Measurements from ENCODE around the gene AIG1. TPM values are rescaled to one million over a fixed set of nuclear protein-coding genes. Genes with fewer than 3 reads are reported as not detected.
"Not testable (repeated sequence)": the region's sequence is repeated elsewhere in the genome, so short reads cannot be mapped to it uniquely, and the experiment has no call there.

The AIG1 gene
- total RNA-seq, 2 experiments from 2014 or later = 26.1 to 28.0 TPM

- Mint-ChIP-seq H3K4me1 (ENCODE audit: low read depth) (peaks cover 4% of the 10 kb centered on the region), H3K9me3 (no peaks in the 10 kb centered on the region), H3K27me3 (ENCODE audit: low read depth) (no peaks in the 10 kb centered on the region), H3K36me3 (ENCODE audit: low read depth) (no peaks in the 10 kb centered on the region), H3K27ac (no peak overlapping the region), H3K4me3 (no peak overlapping the region)
- CTCF ChIA-PET = interaction anchor here (0.6 kb wide), 2 partner anchors 350 to 995 kb away, joined by 3 to 4 read pairs; no protein-coding TSS in a partner anchor
- intact Hi-C loops (cut with micrococcal nuclease) = no loop called here
- no peak for DNase-seq
Observed at GRCh38 chr6:143160015-143160414, 99.3 kb downstream of the AIG1 start.

GRCh38 chr6:143160439-143161220 is 99.9 kb downstream of the AIG1 start:
- intact Hi-C loops (cut with micrococcal nuclease) = no loop called here
- Mint-ChIP-seq H3K9me3 (no peaks in the 10 kb centered on the region), H3K4me3 (no peak overlapping the region), H3K4me1 (ENCODE audit: low read depth) (peaks cover 4% of the 10 kb centered on the region), H3K27me3 (ENCODE audit: low read depth) (no peaks in the 10 kb centered on the region), H3K27ac (no peak overlapping the region), H3K36me3 (ENCODE audit: low read depth) (peaks cover 3% of the 10 kb centered on the region)
- DNase-seq = no peak
- CTCF ChIA-PET = interaction anchor here (0.6 kb wide), 1 partner anchor 349 kb away, joined by 3 read pairs; no protein-coding TSS in a partner anchor

GRCh38 chr6:143163621-143164020 is 102.9 kb downstream of the AIG1 start:
- DNase-seq = no peak
- H3K27ac Mint-ChIP-seq = no peak overlapping the region
- peaks cover 7% of the 10 kb centered on the region for H3K36me3 Mint-ChIP-seq (ENCODE audit: low read depth)
- intact Hi-C loops (cut with micrococcal nuclease) = no loop called here
- no peaks in the 10 kb centered on the region for H3K27me3 Mint-ChIP-seq (ENCODE audit: low read depth)
- H3K9me3 Mint-ChIP-seq = no peaks in the 10 kb centered on the region
- H3K4me1 Mint-ChIP-seq (ENCODE audit: low read depth) = no peaks in the 10 kb centered on the region
- no peak overlapping the region for H3K4me3 Mint-ChIP-seq
- CTCF ChIA-PET = no interaction called here

GRCh38 chr6:143164565-143165105 is 103.9 kb downstream of the AIG1 start:
- Mint-ChIP-seq H3K27ac (no peak overlapping the region), H3K36me3 (ENCODE audit: low read depth) (peaks cover 7% of the 10 kb centered on the region), H3K27me3 (ENCODE audit: low read depth) (no peaks in the 10 kb centered on the region), H3K9me3 (no peaks in the 10 kb centered on the region), H3K4me1 (ENCODE audit: low read depth) (no peaks in the 10 kb centered on the region), H3K4me3 (no peak overlapping the region)
- CTCF ChIA-PET = no interaction called here
- DNase-seq = no peak
- intact Hi-C loops (cut with micrococcal nuclease) = no loop called here

- H3K4me3 Mint-ChIP-seq = no peak overlapping the region
- H3K27ac Mint-ChIP-seq = no peak overlapping the region
- intact Hi-C loops (cut with micrococcal nuclease) = no loop called here
- CTCF ChIA-PET = no interaction called here
- no peak for DNase-seq
- H3K36me3 Mint-ChIP-seq (ENCODE audit: low read depth) = peaks cover 7% of the 10 kb centered on the region
- no peaks in the 10 kb centered on the region for H3K9me3 Mint-ChIP-seq
- no peaks in the 10 kb centered on the region for H3K27me3 Mint-ChIP-seq (ENCODE audit: low read depth)
- no peaks in the 10 kb centered on the region for H3K4me1 Mint-ChIP-seq (ENCODE audit: low read depth)
Observed at GRCh38 chr6:143165315-143165855, 104.7 kb downstream of the AIG1 start.

- intact Hi-C loops (cut with micrococcal nuclease) = no loop called here
- CTCF ChIA-PET = interaction anchor here (0.6 kb wide), 1 partner anchor 16 kb away, joined by 5 read pairs; no protein-coding TSS in a partner anchor
- Mint-ChIP-seq H3K4me3 (no peak overlapping the region), H3K27me3 (ENCODE audit: low read depth) (no peaks in the 10 kb centered on the region), H3K36me3 (ENCODE audit: low read depth) (peaks cover 7% of the 10 kb centered on the region), H3K27ac (no peak overlapping the region), H3K9me3 (no peaks in the 10 kb centered on the region), H3K4me1 (ENCODE audit: low read depth) (no peaks in the 10 kb centered on the region)
- DNase-seq = no peak
Observed at GRCh38 chr6:143166247-143166695, 105.6 kb downstream of the AIG1 start.

- no peak overlapping the region for H3K4me3 Mint-ChIP-seq
- peaks cover 13% of the 10 kb centered on the region for H3K36me3 Mint-ChIP-seq (ENCODE audit: low read depth)
- DNase-seq = no peak
- peaks cover 4% of the 10 kb centered on the region for H3K9me3 Mint-ChIP-seq
- intact Hi-C loops (cut with micrococcal nuclease) = no loop called here
- H3K27ac Mint-ChIP-seq = no peak overlapping the region
- H3K27me3 Mint-ChIP-seq (ENCODE audit: low read depth) = no peaks in the 10 kb centered on the region
- no peaks in the 10 kb centered on the region for H3K4me1 Mint-ChIP-seq (ENCODE audit: low read depth)
- CTCF ChIA-PET = no interaction called here
Observed at GRCh38 chr6:143167224-143167623, 106.5 kb downstream of the AIG1 start.

GRCh38 chr6:143168396-143168816 is 107.7 kb downstream of the AIG1 start:
- intact Hi-C loops (cut with micrococcal nuclease); H3K4me3 Mint-ChIP-seq; H3K27me3 Mint-ChIP-seq (ENCODE audit: low read depth); H3K9me3 Mint-ChIP-seq; H3K27ac Mint-ChIP-seq; CTCF ChIA-PET; DNase-seq; H3K4me1 Mint-ChIP-seq (ENCODE audit: low read depth): not testable (repeated sequence)
- peaks cover 23% of the 10 kb centered on the region for H3K36me3 Mint-ChIP-seq (ENCODE audit: low read depth)

GRCh38 chr6:143169440-143169839 is 108.8 kb downstream of the AIG1 start:
- no peak for DNase-seq
- H3K36me3 Mint-ChIP-seq (ENCODE audit: low read depth) = peaks cover 30% of the 10 kb centered on the region
- intact Hi-C loops (cut with micrococcal nuclease) = no loop called here
- no peaks in the 10 kb centered on the region for H3K27me3 Mint-ChIP-seq (ENCODE audit: low read depth)
- H3K4me3 Mint-ChIP-seq = no peak overlapping the region
- CTCF ChIA-PET = no interaction called here
- peaks cover 11% of the 10 kb centered on the region for H3K9me3 Mint-ChIP-seq
- H3K4me1 Mint-ChIP-seq (ENCODE audit: low read depth) = no peaks in the 10 kb centered on the region
- no peak overlapping the region for H3K27ac Mint-ChIP-seq

- CTCF ChIA-PET = interaction anchor here (0.6 to 1.2 kb wide), 2 partner anchors 16 to 18 kb away, joined by 3 to 4 read pairs; no protein-coding TSS in a partner anchor
- no peak overlapping the region for H3K4me3 Mint-ChIP-seq
- no peak for DNase-seq
- no peaks in the 10 kb centered on the region for H3K27me3 Mint-ChIP-seq (ENCODE audit: low read depth)
- no peaks in the 10 kb centered on the region for H3K4me1 Mint-ChIP-seq (ENCODE audit: low read depth)
- H3K36me3 Mint-ChIP-seq (ENCODE audit: low read depth) = peaks cover 48% of the 10 kb centered on the region
- H3K27ac Mint-ChIP-seq = no peak overlapping the region
- peaks cover 20% of the 10 kb centered on the region for H3K9me3 Mint-ChIP-seq
- intact Hi-C loops (cut with micrococcal nuclease) = no loop called here
Observed at GRCh38 chr6:143174516-143174915, 113.8 kb downstream of the AIG1 start.

GRCh38 chr6:143174951-143175350 is 114.3 kb downstream of the AIG1 start:
- H3K9me3 Mint-ChIP-seq = peaks cover 20% of the 10 kb centered on the region
- intact Hi-C loops (cut with micrococcal nuclease) = no loop called here
- H3K4me3 Mint-ChIP-seq = no peak overlapping the region
- H3K27me3 Mint-ChIP-seq (ENCODE audit: low read depth) = no peaks in the 10 kb centered on the region
- H3K27ac Mint-ChIP-seq = no peak overlapping the region
- H3K4me1 Mint-ChIP-seq (ENCODE audit: low read depth) = no peaks in the 10 kb centered on the region
- peaks cover 48% of the 10 kb centered on the region for H3K36me3 Mint-ChIP-seq (ENCODE audit: low read depth)
- DNase-seq = no peak
- CTCF ChIA-PET = interaction anchor here (1.2 kb wide), 1 partner anchor 18 kb away, joined by 3 read pairs; no protein-coding TSS in a partner anchor

- CTCF ChIA-PET = interaction anchor here (0.8 to 1.2 kb wide), 2 partner anchors 27 to 34 kb away, joined by 3 read pairs; no protein-coding TSS in a partner anchor
- Mint-ChIP-seq H3K4me3 (no peak overlapping the region), H3K36me3 (ENCODE audit: low read depth) (peaks cover 50% of the 10 kb centered on the region), H3K4me1 (ENCODE audit: low read depth) (no peaks in the 10 kb centered on the region), H3K27ac (no peak overlapping the region), H3K9me3 (peaks cover 20% of the 10 kb centered on the region), H3K27me3 (ENCODE audit: low read depth) (no peaks in the 10 kb centered on the region)
- intact Hi-C loops (cut with micrococcal nuclease) = no loop called here
- no peak for DNase-seq
Observed at GRCh38 chr6:143176090-143177021, 115.7 kb downstream of the AIG1 start.

Measured in activated naive CD4-positive, alpha-beta T cell treated with anti-CD3 and anti-CD28 coated beads for 36 hours (primary cell).